Keratinocyte (primary cell): Measurements from ENCODE around the gene TXK. TPM values are rescaled to one million over a fixed set of nuclear protein-coding genes. Genes with fewer than 3 reads are reported as not detected.

Experiments used
- DNase-seq: peaks from one replicate; pipeline ENCODE4 v3.0.0-alpha.2; 2011; ENCODE audit warnings: low read depth, missing footprints, low spot score
- FAIRE-seq: peaks from 2 replicates; lab custom pipeline; 2011; peaks lifted over from hg19 to GRCh38; lab: Jason Lieb, UNC
- H2AFZ ChIP-seq: 2 replicates; pipeline ENCODE4 v1.6.0; 2012; ENCODE audit warnings: low read length, control low read depth, inconsistent platforms; ENCODE audit not compliant: control insufficient read depth
- H3K27ac ChIP-seq: 2 replicates; pipeline ENCODE4 v1.5.1; 2011; ENCODE audit warnings: low read length; ENCODE audit not compliant: control insufficient read depth, insufficient read depth
- H3K27me3 ChIP-seq: 3 replicates; pipeline ENCODE4 v1.6.0; 2011; ENCODE audit warnings: low read length; ENCODE audit not compliant: control insufficient read depth, insufficient read depth; ENCODE audit errors: extremely low read depth
- H3K36me3 ChIP-seq, 2 experiments: 2 replicates in 1 of 2; 3 replicates in 1 of 2; pipeline ENCODE4 v1.5.1; 2011; ENCODE audit warnings: low read length in 2 of 2, mild to moderate bottlenecking in 1 of 2; ENCODE audit not compliant: control insufficient read depth in 2 of 2, insufficient read depth in 2 of 2; ENCODE audit errors: extremely low read depth in 1 of 2
- H3K4me1 ChIP-seq: 3 replicates; pipeline ENCODE4 v1.5.1; 2011; ENCODE audit warnings: low read length; ENCODE audit not compliant: control insufficient read depth, insufficient read depth; ENCODE audit errors: extremely low read depth
- H3K4me2 ChIP-seq: 3 replicates; pipeline ENCODE4 v1.6.0; 2011; ENCODE audit warnings: low read depth, low read length; ENCODE audit not compliant: control insufficient read depth, insufficient read depth; ENCODE audit errors: extremely low read depth
- H3K4me3 ChIP-seq, 3 experiments: fragments of 200-600 bp in 1 of 3; sonication (generic) in 1 of 3; 2 replicates in 2 of 3; 3 replicates in 1 of 3; pipeline ENCODE4 v1.5.1; 2011 to 2016; ENCODE audit warnings: low read length in 3 of 3, mild to moderate bottlenecking in 3 of 3, control low read depth in 2 of 3, inconsistent platforms in 1 of 3, low read depth in 1 of 3, mixed read lengths in 1 of 3, mixed run types in 1 of 3, moderate library complexity in 1 of 3; ENCODE audit not compliant: control insufficient read depth in 2 of 3, insufficient read depth in 2 of 3; ENCODE audit errors: extremely low read depth in 1 of 3
- H3K79me2 ChIP-seq: 2 replicates; pipeline ENCODE4 v1.6.0; 2012; ENCODE audit warnings: low read length; ENCODE audit not compliant: control insufficient read depth, insufficient read depth
- H3K9ac ChIP-seq: 3 replicates; pipeline ENCODE4 v1.6.0; 2011; ENCODE audit warnings: low read length; ENCODE audit not compliant: control insufficient read depth, insufficient read depth; ENCODE audit errors: extremely low read depth
- H3K9me1 ChIP-seq: 3 replicates; pipeline ENCODE4 v1.6.0; 2011; ENCODE audit warnings: low read length; ENCODE audit not compliant: control insufficient read depth, insufficient read depth; ENCODE audit errors: extremely low read depth
- H3K9me3 ChIP-seq: 2 replicates; pipeline ENCODE4 v1.5.1; 2012; ENCODE audit warnings: low read depth, low read length; ENCODE audit not compliant: control insufficient read depth
- H4K20me1 ChIP-seq: 3 replicates; pipeline ENCODE4 v1.6.0; 2011; ENCODE audit warnings: low read length; ENCODE audit not compliant: control insufficient read depth, insufficient read depth; ENCODE audit errors: extremely low read depth
- EZH2 ChIP-seq: IDR thresholded peaks from one replicate; pipeline ENCODE4 v1.6.1; 2012; ENCODE audit warnings: inconsistent platforms, mild to moderate bottlenecking, low read length, moderate library complexity
- dilution Hi-C: fragments of 300-500 bp; cut with MboI; formaldehyde crosslinking; loops from one replicate; pipeline ENCODE4 v1.7.0; 2020; ENCODE audit warnings: low sequenced_read_pairs; ENCODE audit not compliant: extremely low pct_ligation_motif_present
- polyA plus RNA-seq, 5 experiments: library from polyadenylated mRNA; depleted of rRNA in 3 of 5; stranded (reverse) in 3 of 5; stranded (forward) in 1 of 5; unstranded in 1 of 5; fragments of >200 nt; gene quantifications; 1 replicate in 1 of 5; 2 replicates in 3 of 5; 3 replicates in 1 of 5; pipeline versions ENCODE4 v1.2.1 to v1.2.3, GENCODE V29; 2011 to 2012; ENCODE audit warnings: missing spikeins in 2 of 5, low read depth in 1 of 5, low replicate concordance in 1 of 5
- TF ChIP-seq, protein P1 (sequence below), 3 experiments: IDR thresholded peaks in 1 of 3; conservative IDR thresholded peaks in 1 of 3; optimal IDR thresholded peaks in 1 of 3; 2 replicates in 2 of 3; 3 replicates in 1 of 3; pipeline versions ENCODE3 to v1.5.1; 2011; ENCODE audit warnings: low read length in 3 of 3, mild to moderate bottlenecking in 3 of 3, moderate library complexity in 2 of 3, control low read depth in 1 of 3, inconsistent platforms in 1 of 3; ENCODE audit not compliant: insufficient read depth in 2 of 3; ENCODE audit errors: extremely low read depth in 1 of 3

Gene TXK
- polyA plus RNA-seq, 1 donor (not counting 4 experiments of a cell fraction or from before 2014, with no cell fraction given) = 0.12 TPM

DNA sequence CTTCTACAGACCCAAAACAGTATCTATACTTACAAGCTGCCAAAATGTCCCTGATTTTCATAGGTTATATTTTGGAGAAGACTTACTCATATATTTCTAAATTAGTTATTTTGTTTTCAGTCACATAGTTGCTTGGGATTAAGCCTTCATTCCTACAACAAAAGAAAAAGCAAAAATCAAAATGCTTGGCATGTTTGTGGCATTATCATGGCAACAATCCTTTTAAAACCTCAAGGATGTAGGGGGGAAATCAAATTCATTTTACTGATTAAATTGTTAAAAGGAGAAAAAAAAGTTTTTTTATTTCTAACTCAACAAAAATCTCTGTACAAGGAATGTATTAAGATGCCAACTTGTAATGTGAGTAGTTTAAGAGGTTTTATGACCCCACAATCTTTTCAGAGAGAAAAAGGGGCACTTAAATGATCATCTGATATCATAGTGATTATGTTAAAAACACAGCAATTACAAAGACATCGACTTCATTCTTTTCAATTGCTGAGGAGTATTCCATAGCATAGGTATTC is 23.5 kb downstream of the TXK start:
- DNase-seq (no peak), FAIRE-seq (no peak)
- Histone ChIP-seq H3K27ac (no peak overlapping the region), H3K9ac (no peak overlapping the region), H4K20me1 (no peaks in the 10 kb centered on the region), H3K9me1 (no peaks in the 10 kb centered on the region), H3K9me3 (no peaks in the 10 kb centered on the region), H3K36me3 (no peaks in the 10 kb centered on the region), H3K27me3 (no peaks in the 10 kb centered on the region), H3K4me1 (peaks cover 8% of the 10 kb centered on the region), H2AFZ (no peak overlapping the region), H3K4me2 (no peak overlapping the region), H3K79me2 (no peaks in the 10 kb centered on the region), H3K4me3 (no peak overlapping the region)
- TF ChIP-seq, protein P1, sequence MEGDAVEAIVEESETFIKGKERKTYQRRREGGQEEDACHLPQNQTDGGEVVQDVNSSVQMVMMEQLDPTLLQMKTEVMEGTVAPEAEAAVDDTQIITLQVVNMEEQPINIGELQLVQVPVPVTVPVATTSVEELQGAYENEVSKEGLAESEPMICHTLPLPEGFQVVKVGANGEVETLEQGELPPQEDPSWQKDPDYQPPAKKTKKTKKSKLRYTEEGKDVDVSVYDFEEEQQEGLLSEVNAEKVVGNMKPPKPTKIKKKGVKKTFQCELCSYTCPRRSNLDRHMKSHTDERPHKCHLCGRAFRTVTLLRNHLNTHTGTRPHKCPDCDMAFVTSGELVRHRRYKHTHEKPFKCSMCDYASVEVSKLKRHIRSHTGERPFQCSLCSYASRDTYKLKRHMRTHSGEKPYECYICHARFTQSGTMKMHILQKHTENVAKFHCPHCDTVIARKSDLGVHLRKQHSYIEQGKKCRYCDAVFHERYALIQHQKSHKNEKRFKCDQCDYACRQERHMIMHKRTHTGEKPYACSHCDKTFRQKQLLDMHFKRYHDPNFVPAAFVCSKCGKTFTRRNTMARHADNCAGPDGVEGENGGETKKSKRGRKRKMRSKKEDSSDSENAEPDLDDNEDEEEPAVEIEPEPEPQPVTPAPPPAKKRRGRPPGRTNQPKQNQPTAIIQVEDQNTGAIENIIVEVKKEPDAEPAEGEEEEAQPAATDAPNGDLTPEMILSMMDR (optimal IDR thresholded peaks at IDR 0.05 in 1 of 3, IDR thresholded peaks at IDR 0.05 in 1 of 3, conservative IDR thresholded peaks at IDR 0.05 in 1 of 3; ENCODE audit: extremely low read depth in 1 of 3, insufficient read depth in 2 of 3, low read length in 3 of 3) = no peak
- no peak for TF ChIP-seq EZH2
- dilution Hi-C loops = no loop called here

DNA sequence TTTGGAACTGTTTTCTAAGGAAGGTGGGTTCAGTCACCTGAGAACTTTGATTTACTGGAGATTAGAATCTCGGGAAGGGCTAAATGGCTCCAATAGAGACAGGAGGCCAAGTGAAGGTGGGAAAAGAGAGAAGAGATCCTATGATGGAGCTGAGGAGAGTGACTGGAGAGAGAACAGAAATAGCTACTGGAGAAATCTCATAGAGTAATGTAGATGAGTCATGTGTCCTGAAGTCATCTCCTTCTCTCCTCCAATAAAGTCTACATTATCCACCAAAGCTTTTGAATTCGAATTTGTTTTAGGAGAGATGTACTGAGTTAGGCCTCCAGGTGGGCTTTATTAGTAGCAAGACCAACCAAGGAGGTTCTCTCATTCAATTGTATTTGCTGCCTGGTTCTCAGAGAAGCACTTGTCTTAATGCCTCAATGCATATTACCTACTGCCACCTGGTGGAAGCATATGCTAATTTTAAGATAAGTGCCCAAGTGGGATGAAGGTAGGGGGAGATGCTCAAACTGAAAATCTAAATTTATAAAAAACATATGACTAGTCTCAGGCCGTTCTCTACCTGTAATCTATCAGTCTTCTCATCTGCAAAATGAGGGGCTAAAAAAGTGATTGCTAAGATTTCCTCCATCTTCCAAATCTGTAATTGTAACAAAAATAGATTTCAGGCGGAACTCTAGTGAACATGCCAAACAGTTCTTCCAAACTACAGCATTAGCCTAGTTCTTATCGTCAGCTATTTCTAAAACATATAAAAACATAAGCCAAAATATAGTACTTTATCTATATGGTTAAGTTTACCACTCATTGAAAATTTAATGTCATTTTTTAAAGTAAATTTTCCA is 24.4 kb downstream of the TXK start:
- peak overlapping the region; percentile 41 for H2AFZ ChIP-seq
- dilution Hi-C loops = no loop called here
- FAIRE-seq (peak; percentile 85), DNase-seq (no peak)
- no peak overlapping the region for H3K4me3 ChIP-seq
- no peak overlapping the region for H3K27ac ChIP-seq
- no peak overlapping the region for H3K4me2 ChIP-seq
- H3K27me3 ChIP-seq = no peaks in the 10 kb centered on the region
- TF ChIP-seq, protein P1 (optimal IDR thresholded peaks at IDR 0.05 in 1 of 3, IDR thresholded peaks at IDR 0.05 in 1 of 3, conservative IDR thresholded peaks at IDR 0.05 in 1 of 3; ENCODE audit: extremely low read depth in 1 of 3, insufficient read depth in 2 of 3, low read length in 3 of 3) = peak; percentile 37 to 69 (median 67)
- TF ChIP-seq EZH2 = no peak
- no peaks in the 10 kb centered on the region for H4K20me1 ChIP-seq
- H3K9me1 ChIP-seq = no peaks in the 10 kb centered on the region
- no peaks in the 10 kb centered on the region for H3K79me2 ChIP-seq
- no peaks in the 10 kb centered on the region for H3K36me3 ChIP-seq
- no peak overlapping the region for H3K9ac ChIP-seq
- H3K4me1 ChIP-seq = peaks cover 8% of the 10 kb centered on the region
- no peaks in the 10 kb centered on the region for H3K9me3 ChIP-seq
